HG03103 (cell line): ENCODE data around the gene TRIOBP.

Source experiments
- ATAC-seq: cut with Tn5 transposase; IDR thresholded peaks from one replicate; pipeline ENCODE4 v1.9.1; 2021; ENCODE audit warnings: low read depth; ENCODE audit not compliant: unreplicated experiment

The TRIOBP gene

DNA sequence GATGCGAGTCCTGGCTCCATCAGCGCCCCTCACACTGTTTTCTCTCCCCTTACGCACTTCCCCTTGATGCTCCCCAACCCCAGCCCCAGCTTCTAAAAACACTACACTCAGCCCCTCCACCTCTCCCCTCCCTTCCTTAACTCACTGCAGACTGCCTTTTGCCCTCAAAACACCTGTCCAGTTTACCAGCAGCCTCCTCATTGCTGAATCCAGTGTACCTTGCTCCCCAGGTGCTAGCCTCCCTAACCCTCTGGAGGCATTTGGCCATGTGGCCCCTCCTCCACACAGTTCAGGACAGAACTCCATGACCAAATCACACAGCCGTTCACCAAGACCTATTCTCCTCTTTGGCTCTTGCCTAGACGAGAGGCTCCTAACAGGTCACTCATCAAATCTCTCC, 123.5 kb downstream of the TRIOBP start:
- ATAC-seq, result no peak

DNA sequence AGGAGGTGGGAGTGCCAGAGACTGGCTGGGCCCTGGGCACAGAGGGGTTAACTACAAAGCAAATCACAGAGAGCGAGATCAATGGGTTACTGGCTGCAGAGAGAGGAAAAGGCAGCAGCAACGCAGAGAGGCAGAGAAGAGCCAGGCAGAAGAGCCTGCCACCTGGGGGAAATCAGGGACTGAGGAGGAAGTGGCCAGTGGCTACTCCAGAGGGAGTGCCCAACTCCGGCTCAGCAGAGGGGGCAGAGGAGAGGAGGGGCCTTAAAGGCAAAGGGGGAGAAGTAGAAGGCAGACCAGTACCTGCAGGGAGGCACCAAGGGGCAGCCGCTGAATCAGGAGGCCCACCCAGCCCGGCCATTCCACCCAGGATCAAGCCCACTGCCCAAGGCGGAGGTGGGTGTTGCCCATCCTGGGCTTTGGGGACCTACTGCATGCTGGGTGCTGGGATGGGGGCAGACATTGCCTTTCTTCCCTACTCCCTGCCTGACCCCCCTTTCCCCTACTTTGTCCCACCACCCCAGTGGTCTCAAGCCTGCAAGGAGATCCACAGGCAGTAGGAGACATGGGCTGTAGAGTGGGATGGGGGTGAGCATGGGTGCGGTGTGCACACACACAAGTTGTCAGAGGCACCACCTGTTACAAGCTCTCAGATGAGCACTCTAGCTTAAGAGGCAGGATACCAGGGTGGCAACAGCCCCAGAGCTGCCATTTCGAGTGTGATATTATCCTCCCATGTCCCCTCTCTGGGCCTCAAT, 125.4 kb downstream of the TRIOBP start:
- no peak for ATAC-seq

- no peak for ATAC-seq
Observed at GRCh38 chr22:37823134-37823985, 126.5 kb downstream of the TRIOBP start, which contains the start of gene GALR3. Gene GALR3 (plus strand): TSS chr22:37823382. CDS start chr22:37823407, 25 bp downstream.

DNA sequence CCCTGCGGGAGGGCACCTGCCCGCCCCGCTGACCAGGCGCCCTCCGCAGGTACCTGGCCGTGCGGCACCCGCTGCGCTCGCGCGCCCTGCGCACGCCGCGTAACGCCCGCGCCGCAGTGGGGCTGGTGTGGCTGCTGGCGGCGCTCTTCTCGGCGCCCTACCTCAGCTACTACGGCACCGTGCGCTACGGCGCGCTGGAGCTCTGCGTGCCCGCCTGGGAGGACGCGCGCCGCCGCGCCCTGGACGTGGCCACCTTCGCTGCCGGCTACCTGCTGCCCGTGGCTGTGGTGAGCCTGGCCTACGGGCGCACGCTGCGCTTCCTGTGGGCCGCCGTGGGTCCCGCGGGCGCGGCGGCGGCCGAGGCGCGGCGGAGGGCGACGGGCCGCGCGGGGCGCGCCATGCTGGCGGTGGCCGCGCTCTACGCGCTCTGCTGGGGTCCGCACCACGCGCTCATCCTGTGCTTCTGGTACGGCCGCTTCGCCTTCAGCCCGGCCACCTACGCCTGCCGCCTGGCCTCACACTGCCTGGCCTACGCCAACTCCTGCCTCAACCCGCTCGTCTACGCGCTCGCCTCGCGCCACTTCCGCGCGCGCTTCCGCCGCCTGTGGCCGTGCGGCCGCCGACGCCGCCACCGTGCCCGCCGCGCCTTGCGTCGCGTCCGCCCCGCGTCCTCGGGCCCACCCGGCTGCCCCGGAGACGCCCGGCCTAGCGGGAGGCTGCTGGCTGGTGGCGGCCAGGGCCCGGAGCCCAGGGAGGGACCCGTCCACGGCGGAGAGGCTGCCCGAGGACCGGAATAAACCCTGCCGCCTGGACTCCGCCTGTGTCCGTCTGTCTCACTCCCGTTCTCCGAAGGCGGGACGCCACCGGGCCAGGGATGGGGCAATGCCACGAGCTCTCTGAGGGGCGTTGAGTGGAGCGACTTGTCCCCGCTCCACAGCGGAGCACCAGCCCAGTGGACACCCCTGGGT, 128.1 kb downstream of the TRIOBP start:
- no peak for ATAC-seq
